Esophagus squamous epithelium (tissue), 4 donors: ENCODE results near the gene GPR158.

Experiments used
- CTCF ChIP-seq, 6 experiments: fragments of 450-650 bp in 4 of 6; fragments of 200-600 bp in 2 of 6; sonication (generic) in 2 of 6; IDR thresholded peaks; one replicate each; pipeline ENCODE4 v1.5.1; 2016 to 2019; ENCODE audit warnings: antibody characterized with exemption in 6 of 6, mild to moderate bottlenecking in 4 of 6, moderate library complexity in 4 of 6
- POLR2A ChIP-seq, 4 donors: fragments of 450-650 bp; IDR thresholded peaks; one replicate each; pipeline ENCODE4 v1.6.1; 2017; ENCODE audit warnings: antibody characterized with exemption in 4 of 4, mild to moderate bottlenecking in 4 of 4, moderate library complexity in 3 of 4

DNA sequence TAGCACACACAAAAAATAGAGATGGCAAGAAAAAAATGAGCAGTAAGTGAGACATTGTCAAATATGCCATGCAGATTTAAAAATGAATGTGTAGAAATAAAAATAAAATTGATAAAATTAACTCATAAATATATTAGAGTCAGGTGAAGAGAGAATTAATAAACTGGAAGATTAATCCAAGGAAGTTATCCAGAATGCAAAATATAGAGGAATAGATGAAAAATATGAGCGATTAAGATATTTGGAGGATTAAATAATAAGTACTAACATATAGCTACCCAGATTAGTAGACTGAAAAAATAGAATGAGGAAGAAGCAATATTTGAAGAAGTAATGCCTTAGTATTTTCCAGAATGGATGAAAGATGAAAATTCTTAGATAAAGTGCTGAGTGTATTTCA lies 103.4 kb downstream of the GPR158 start:
- TF ChIP-seq CTCF (IDR thresholded peaks at IDR 0.05) (no peak), POLR2A (IDR thresholded peaks at IDR 0.05) (no peak)
